OCI-LY3 (cell line): Measurements from ENCODE around the gene MON2.

Experiments used
- H2AFZ ChIP-seq: fragments of 200-600, 300-600 bp; shearing (Covaris generic); 2 replicates; pipeline ENCODE4 v1.6.0; 2014; ENCODE audit warnings: antibody characterized with exemption, low read depth, low read length
- H3K27ac ChIP-seq: fragments of 200-600, 300-600 bp; sonication (generic); 2 replicates; pipeline ENCODE4 v1.5.1; 2014; ENCODE audit warnings: mild to moderate bottlenecking, low read length, moderate library complexity, mixed read lengths
- H3K27me3 ChIP-seq: fragments of 200-600, 300-600 bp; sonication (generic); 2 replicates; pipeline ENCODE4 v1.6.1; 2014; ENCODE audit warnings: low read depth, low read length, mixed read lengths
- H3K36me3 ChIP-seq: fragments of 200-600, 300-600 bp; sonication (generic); replicated peaks from 2 replicates; pipeline ENCODE3; 2014; ENCODE audit warnings: low read depth, low read length, mixed read lengths
- H3K4me1 ChIP-seq: fragments of 300-600, 200-600 bp; sonication (generic); 2 replicates; pipeline ENCODE4 v1.6.1; 2014; ENCODE audit warnings: low read length, mixed read lengths
- H3K4me2 ChIP-seq: fragments of 200-600, 300-600 bp; sonication (generic); 2 replicates; pipeline ENCODE4 v1.6.1; 2014; ENCODE audit warnings: low read length, mixed read lengths
- H3K4me3 ChIP-seq: fragments of 300-600, 200-600 bp; sonication (generic); 2 replicates; pipeline ENCODE4 v1.5.1; 2014; ENCODE audit warnings: antibody characterized with exemption, mild to moderate bottlenecking, low read length, moderate library complexity
- H3K79me2 ChIP-seq: fragments of 300-600, 200-600 bp; shearing (Covaris generic); 2 replicates; pipeline ENCODE4 v1.6.1; 2014; ENCODE audit warnings: mild to moderate bottlenecking, low read length, mixed read lengths
- H3K9ac ChIP-seq: fragments of 300-600, 200-600 bp; shearing (Covaris generic); 2 replicates; pipeline ENCODE4 v1.6.0; 2014; ENCODE audit warnings: mild to moderate bottlenecking, low read length, moderate library complexity
- H3K9me3 ChIP-seq: fragments of 200-600, 300-600 bp; shearing (Covaris generic); 2 replicates; pipeline ENCODE4 v1.6.1; 2014; ENCODE audit warnings: low read length, mixed read lengths; ENCODE audit not compliant: insufficient read depth
- H4K20me1 ChIP-seq: fragments of 200-600, 300-600 bp; sonication (generic); 2 replicates; pipeline ENCODE4 v1.6.1; 2016; ENCODE audit warnings: low read length, mixed read lengths; ENCODE audit not compliant: insufficient read depth
- EZH2phosphoT487 ChIP-seq: fragments of 200-600 bp; shearing (Covaris generic); IDR thresholded peaks from 2 replicates; pipeline ENCODE4 v1.6.1; 2018; ENCODE audit warnings: antibody characterized with exemption, mixed run types, low read depth
- TF ChIP-seq, protein P1 (sequence below): fragments of 200-600, 300-600 bp; sonication (generic); IDR thresholded peaks from 2 replicates; pipeline ENCODE4 v1.5.1; 2014; ENCODE audit warnings: antibody characterized with exemption, low read length, low read depth

Gene MON2

DNA sequence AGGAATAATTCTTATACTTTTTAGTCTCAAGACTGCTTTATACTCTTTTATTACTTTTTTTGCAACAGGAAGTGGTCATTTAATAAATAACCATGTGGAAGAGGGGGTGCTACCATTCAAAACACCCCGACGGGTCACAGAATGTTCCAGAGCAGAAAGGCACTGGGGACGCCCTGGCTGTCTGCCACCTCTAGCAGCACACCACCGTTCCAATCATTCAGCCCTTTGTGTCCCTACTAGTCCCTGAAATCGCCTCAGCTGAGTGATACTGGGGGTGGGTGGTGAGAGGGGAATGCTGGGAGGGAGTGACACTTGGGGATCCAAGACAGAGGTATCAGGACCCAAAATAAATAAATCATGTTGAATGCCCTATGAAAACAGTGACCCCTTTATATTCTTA, 52.4 kb downstream of the MON2 start:
- H3K4me1 ChIP-seq = no peaks in the 10 kb centered on the region
- no peak overlapping the region for H2AFZ ChIP-seq
- no peaks in the 10 kb centered on the region for H3K79me2 ChIP-seq
- H3K4me3 ChIP-seq = no peak overlapping the region
- no peak overlapping the region for H3K9ac ChIP-seq
- H3K27ac ChIP-seq = no peak overlapping the region
- H3K9me3 ChIP-seq = no peaks in the 10 kb centered on the region
- no peaks in the 10 kb centered on the region for H3K27me3 ChIP-seq
- no peaks in the 10 kb centered on the region for H4K20me1 ChIP-seq
- H3K4me2 ChIP-seq = no peak overlapping the region
- TF ChIP-seq EZH2phosphoT487 = no peak
- TF ChIP-seq, protein P1, sequence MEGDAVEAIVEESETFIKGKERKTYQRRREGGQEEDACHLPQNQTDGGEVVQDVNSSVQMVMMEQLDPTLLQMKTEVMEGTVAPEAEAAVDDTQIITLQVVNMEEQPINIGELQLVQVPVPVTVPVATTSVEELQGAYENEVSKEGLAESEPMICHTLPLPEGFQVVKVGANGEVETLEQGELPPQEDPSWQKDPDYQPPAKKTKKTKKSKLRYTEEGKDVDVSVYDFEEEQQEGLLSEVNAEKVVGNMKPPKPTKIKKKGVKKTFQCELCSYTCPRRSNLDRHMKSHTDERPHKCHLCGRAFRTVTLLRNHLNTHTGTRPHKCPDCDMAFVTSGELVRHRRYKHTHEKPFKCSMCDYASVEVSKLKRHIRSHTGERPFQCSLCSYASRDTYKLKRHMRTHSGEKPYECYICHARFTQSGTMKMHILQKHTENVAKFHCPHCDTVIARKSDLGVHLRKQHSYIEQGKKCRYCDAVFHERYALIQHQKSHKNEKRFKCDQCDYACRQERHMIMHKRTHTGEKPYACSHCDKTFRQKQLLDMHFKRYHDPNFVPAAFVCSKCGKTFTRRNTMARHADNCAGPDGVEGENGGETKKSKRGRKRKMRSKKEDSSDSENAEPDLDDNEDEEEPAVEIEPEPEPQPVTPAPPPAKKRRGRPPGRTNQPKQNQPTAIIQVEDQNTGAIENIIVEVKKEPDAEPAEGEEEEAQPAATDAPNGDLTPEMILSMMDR = no peak
- H3K36me3 ChIP-seq = peaks cover 4% of the 10 kb centered on the region

DNA sequence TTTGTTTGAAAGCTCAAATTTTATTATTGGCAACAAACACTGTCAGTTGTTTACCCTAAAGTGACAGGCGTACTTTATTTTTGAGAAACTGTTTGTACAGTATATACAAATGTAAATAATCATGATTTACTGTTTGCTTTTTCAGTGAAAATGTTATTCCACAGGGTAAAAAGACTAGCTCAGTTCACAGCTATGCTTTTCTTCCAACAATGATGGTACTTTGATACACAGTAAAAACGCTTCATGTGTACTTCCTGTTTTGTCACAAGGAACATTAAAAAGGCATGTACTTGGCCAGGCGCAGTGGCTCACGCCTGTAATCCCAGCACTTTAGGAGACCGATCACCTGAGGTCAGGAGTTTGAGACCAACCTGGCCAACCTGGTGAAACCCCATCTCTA, 53.7 kb downstream of the MON2 start:
- H3K4me1 ChIP-seq = no peaks in the 10 kb centered on the region
- H3K79me2 ChIP-seq = no peaks in the 10 kb centered on the region
- H2AFZ ChIP-seq = no peak overlapping the region
- H3K9me3 ChIP-seq = no peaks in the 10 kb centered on the region
- H3K36me3 ChIP-seq = no peaks in the 10 kb centered on the region
- TF ChIP-seq, protein P1 = no peak
- no peak for TF ChIP-seq EZH2phosphoT487
- H3K4me2 ChIP-seq = no peak overlapping the region
- H3K27me3 ChIP-seq = no peaks in the 10 kb centered on the region
- H4K20me1 ChIP-seq = no peaks in the 10 kb centered on the region
- H3K9ac ChIP-seq = no peak overlapping the region
- no peak overlapping the region for H3K27ac ChIP-seq
- H3K4me3 ChIP-seq = no peak overlapping the region

DNA sequence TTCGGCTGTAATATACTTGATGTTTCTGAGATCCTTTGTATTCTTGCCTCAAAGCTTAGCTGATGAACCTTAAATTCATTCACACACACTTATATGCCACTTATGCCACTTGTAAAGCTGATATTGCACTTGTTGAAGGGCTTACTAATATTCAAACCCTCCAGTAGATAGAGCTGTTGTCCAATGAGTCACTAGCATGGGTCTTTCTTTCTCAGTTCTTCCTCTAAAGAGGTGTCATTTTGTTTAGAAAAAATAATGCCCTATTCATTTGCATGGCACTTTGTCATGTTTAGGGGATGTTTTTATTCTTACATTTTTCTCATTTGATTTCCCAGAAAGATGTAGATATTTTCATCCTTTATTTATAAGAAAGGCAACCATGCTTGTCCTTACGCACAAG, 56.4 kb downstream of the MON2 start:
- no peak for TF ChIP-seq EZH2phosphoT487
- TF ChIP-seq, protein P1 = peak; percentile 17; the same call in 1 of the 2 replicates
- H3K9ac ChIP-seq = no peak overlapping the region
- H3K36me3 ChIP-seq = no peaks in the 10 kb centered on the region
- H3K4me2 ChIP-seq = no peak overlapping the region
- H3K27me3 ChIP-seq = no peaks in the 10 kb centered on the region
- no peaks in the 10 kb centered on the region for H4K20me1 ChIP-seq
- no peak overlapping the region for H3K4me3 ChIP-seq
- H3K27ac ChIP-seq = no peak overlapping the region
- H3K4me1 ChIP-seq = no peaks in the 10 kb centered on the region
- H3K9me3 ChIP-seq = no peaks in the 10 kb centered on the region
- H2AFZ ChIP-seq = no peak overlapping the region
- H3K79me2 ChIP-seq = no peaks in the 10 kb centered on the region

DNA sequence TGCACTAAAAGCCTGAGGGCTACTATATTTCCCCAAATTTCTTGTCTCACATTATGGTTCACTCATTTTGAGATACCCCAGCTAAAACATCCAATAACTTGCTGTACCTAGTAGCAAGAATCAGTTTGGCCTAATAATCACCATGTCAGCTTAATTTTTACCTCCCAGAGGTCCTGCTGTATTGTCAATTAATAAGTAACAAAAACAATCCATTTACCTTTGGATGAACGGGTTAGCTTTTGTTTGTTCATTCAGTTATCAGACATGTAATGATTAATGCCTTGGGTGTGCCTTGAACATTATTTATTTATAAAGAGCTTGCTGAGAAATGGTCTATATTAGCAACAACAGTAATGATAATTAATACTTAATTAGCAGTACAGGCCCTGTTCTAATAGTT, 57.0 kb downstream of the MON2 start:
- no peak overlapping the region for H3K4me2 ChIP-seq
- H3K4me3 ChIP-seq = no peak overlapping the region
- no peaks in the 10 kb centered on the region for H3K9me3 ChIP-seq
- no peaks in the 10 kb centered on the region for H4K20me1 ChIP-seq
- H3K9ac ChIP-seq = no peak overlapping the region
- TF ChIP-seq EZH2phosphoT487 = no peak
- TF ChIP-seq, protein P1 = no peak
- H3K79me2 ChIP-seq = no peaks in the 10 kb centered on the region
- H3K27ac ChIP-seq = no peak overlapping the region
- H2AFZ ChIP-seq = no peak overlapping the region
- H3K4me1 ChIP-seq = no peaks in the 10 kb centered on the region
- H3K36me3 ChIP-seq = no peaks in the 10 kb centered on the region
- no peaks in the 10 kb centered on the region for H3K27me3 ChIP-seq
